GM12865 (cell line): ENCODE results near the gene CELA1.

ENCODE experiments used
- DNase-seq: peaks from one replicate; pipeline ENCODE4 v3.0.0; 2010; ENCODE audit warnings: low read depth
- H3K4me3 ChIP-seq: 2 replicates; pipeline ENCODE4 v1.5.1; 2011; ENCODE audit warnings: mild to moderate bottlenecking, low read depth, low read length, control low read depth
- CTCF ChIP-seq: IDR thresholded peaks from 2 replicates; pipeline ENCODE4 v1.5.1; 2011; ENCODE audit warnings: low read length, control low read depth, low read depth, inconsistent platforms; ENCODE audit not compliant: insufficient read depth; ENCODE audit errors: missing control alignments

The CELA1 gene

GRCh38 chr12:51383269-51383905 is 36.9 kb upstream of the CELA1 start:
- no peak overlapping the region for H3K4me3 ChIP-seq
- TF ChIP-seq CTCF = no peak
- DNase-seq = peak; percentile 15

- no peak for DNase-seq
- no peak overlapping the region for H3K4me3 ChIP-seq
- no peak for TF ChIP-seq CTCF
Observed at GRCh38 chr12:51382173-51382572, 35.7 kb upstream of the CELA1 start.

GRCh38 chr12:51381226-51382079 is 35.0 kb upstream of the CELA1 start:
- DNase-seq = no peak
- TF ChIP-seq CTCF = no peak
- H3K4me3 ChIP-seq = no peak overlapping the region

GRCh38 chr12:51379571-51379970 is 33.1 kb upstream of the CELA1 start:
- no peak for TF ChIP-seq CTCF
- no peak for DNase-seq
- H3K4me3 ChIP-seq = no peak overlapping the region

- DNase-seq = no peak
- no peak overlapping the region for H3K4me3 ChIP-seq
- no peak for TF ChIP-seq CTCF
Observed at GRCh38 chr12:51378749-51379148, 32.3 kb upstream of the CELA1 start.

GRCh38 chr12:51377099-51377984 is 30.9 kb upstream of the CELA1 start:
- DNase-seq = no peak
- H3K4me3 ChIP-seq = no peak overlapping the region
- TF ChIP-seq CTCF = no peak
